GM18907 (cell line): ENCODE measurements around the gene RADX.

ENCODE experiments used
- ATAC-seq: cut with Tn5 transposase; IDR thresholded peaks from one replicate; pipeline ENCODE4 v1.9.1; 2021; ENCODE audit warnings: mild to moderate bottlenecking, moderate library complexity; ENCODE audit not compliant: unreplicated experiment

The RADX gene

DNA sequence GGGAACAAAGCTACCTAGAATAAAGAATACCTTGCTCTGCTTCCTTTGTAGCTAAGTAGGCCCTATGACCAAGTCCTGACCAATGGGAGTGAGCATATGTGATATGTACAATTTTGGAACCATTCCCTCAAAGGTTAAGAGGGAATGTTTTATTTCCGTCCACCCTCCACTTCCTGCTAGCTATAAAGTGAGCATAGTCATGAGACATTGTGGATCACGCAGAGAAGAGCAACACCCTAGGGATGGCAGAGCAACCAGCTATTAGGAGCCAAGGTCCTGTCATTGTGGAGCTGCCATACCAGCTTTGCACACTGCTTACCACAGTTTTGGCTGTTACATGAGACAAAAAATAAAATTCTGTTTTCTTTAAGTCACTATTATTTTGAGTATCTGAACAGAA lies 68.9 kb downstream of the RADX start:
- ATAC-seq: no peak

DNA sequence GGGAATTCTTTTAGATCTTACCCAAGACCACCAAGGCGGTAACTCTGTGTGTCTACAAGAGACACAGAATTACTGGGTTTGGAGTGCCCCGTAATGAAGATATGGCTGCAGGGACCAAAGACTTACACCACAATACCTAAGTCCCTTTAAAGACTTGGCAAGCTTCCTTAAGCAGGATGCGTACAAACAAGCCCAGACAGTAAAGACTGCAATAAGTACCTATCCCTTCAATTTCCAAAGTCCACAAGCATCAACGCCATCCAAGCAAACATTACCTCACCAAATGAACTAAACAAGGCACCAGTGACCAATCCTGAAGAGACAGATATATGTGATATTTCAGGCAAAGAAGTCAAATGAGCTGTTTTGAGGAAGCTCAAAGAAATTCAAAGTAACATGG lies 72.4 kb downstream of the RADX start:
- no peak for ATAC-seq

DNA sequence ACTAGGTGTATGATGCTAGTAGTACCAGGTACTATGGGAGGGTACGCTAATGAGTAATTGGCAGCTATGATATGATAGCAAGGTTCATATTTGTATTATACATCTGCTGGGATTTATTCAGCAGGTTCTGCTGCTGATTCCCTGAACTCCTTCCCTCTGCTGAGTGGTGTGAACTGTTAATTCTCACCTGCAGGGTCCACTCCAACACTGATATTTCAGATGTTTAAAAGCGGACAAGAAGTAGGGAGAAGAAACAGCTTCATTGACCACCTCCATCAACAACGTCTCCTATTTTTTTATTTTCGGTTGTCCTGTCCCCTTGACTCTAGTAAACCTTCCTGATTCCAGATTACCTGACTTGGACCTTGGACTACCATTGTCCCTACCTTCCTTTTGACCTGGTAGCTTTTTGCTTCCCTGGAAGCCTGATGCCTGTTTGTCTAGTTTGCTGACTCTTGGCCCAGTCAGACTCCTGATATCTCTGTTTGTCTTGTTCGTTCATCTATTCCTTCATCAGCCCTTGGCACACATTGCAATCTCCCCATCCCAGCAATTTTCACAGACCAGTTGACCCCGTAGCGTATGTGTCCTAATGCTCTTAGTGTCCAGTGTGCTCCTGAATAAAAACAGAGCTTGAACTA lies 80.8 kb downstream of the RADX start:
- no peak for ATAC-seq

DNA sequence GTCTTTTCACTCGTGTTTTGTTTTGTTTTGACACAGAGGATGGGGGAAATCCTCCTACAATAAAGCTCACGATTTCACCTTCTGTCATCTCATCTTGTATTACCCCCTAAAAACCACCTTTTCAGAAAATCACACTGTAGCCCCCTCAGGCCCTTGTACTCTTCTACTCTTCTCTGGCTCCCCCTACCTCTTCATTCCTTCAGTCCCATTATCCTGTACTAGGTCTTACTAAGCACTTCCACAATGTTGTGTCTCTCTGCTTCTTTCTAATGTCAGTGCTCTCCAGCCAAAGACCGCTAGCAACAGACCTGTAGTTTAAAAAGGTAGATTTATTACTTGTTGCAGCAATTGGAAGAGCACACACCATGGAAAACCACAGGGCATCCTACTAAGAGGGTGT lies 84.7 kb downstream of the RADX start:
- ATAC-seq: no peak

DNA sequence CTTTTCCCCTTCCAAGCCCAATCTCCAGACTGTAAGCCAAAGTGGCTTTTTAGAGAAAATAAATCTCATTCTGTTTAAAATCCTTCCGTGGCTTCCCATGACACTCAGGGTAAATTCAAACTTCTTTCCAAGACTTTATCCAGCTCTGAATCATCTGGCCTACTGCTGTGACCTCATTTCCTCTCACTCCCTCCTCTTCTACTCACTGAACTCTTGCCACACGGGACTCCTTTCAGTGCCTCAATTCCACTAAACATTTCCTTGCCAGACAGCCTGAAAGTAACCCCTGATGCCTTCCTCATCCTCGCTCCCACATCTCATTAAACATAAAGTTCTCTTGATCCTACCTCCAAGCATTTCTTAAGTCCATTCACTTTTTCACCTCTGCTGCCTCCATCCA lies 86.9 kb downstream of the RADX start:
- ATAC-seq: no peak

DNA sequence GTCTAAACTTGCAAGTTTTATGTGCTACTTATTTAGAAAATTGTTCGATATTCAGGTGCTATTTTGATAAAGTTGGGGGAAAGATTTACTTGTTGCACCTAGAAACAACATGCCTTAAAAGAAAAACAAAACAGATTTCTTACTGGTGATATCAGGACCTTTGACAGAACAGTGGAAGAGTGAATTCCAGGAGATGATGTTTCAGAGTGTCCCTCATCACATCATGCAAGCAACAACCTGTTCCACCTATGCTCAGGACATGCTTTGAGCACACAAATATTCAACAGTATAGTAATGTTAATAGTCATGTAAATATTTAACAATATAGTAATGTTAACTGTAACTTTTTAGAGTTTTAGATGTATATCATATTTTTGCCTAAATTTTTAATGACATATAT lies 90.9 kb downstream of the RADX start:
- ATAC-seq: no peak

DNA sequence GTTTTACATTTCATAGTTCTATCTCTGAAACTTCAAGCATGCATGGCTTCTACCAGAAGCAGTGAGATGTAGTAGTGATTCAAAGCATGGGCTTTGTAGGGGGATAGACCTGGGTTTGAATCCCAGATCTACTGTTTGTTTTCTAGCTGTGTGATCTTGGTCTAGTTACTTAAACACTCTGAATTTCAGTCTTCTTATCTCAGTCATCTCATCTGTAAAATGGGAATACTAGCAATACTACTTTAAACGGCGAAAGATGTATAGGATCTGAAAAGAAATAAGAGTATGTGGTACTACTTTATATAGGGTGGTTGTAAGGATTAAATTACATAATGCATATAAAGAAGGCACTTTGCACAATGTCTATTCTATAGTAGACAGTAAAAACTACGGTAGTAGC lies 94.7 kb downstream of the RADX start:
- no peak for ATAC-seq

DNA sequence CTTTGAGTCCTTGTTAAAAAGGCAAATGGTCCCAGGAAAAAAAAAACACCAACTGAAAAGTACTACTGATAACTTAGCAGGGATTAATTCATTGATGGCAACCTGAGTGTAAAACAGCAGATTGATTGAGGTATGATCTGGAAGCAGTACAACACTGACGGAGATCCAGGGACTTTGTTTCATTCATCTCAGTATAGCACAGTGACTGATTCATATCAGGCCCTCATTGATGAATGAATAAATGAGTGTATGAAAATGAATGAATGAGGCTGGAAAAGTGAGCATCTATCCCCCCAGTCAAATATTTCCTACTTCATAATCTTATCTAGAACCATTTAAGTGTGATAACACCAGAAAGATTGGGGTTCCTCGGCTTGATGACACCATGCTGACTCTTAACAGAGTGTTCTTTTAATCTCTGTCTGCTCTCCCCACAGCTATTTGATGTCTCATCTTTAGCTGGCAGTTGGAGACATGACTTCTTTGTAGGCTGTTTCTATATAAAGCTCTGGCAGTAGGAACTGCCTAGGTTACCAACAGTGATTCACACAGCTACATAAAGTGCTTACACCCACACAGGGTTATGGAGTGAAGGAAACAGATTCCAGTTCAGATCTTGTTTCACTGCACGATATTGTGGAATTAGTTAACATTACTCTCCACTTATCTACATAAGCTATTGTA lies 96.1 kb downstream of the RADX start:
- ATAC-seq: no peak

DNA sequence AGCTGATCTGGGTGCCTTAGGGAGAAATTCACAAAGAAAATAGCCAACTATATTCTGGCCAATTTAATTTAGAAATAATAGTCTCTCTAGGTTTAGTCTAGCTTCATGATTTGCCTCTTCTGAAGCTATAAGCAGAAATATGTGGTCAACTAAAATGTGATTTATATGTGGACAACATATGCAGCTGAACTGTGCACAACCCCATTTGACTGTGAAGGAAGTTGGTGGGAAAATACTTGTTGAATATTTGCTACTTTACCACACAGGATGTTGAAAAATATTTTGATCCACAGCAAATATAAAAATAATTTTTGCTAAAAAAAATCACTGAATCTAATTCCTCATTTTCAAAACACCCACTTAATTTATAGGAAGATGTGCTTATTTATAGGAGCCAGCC lies 99.0 kb downstream of the RADX start:
- ATAC-seq: no peak

DNA sequence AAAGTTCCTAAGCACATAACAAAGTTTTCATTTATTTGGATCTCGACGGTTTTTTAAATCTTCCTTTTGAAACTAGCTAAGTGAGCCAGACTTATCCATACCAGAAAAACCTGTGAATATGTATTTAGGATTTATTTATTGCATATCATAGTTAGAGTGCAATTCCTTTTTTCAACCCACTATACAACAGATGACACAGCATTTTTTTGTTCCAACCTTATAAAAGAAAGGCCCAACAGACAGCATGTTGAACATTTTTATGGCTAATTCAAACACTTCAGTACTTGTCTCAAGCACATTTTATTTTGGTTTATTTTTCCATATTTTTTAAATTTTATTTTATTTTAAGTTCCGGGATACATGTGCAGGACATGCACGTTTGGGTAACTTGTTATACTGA lies 99.6 kb downstream of the RADX start:
- ATAC-seq: no peak

DNA sequence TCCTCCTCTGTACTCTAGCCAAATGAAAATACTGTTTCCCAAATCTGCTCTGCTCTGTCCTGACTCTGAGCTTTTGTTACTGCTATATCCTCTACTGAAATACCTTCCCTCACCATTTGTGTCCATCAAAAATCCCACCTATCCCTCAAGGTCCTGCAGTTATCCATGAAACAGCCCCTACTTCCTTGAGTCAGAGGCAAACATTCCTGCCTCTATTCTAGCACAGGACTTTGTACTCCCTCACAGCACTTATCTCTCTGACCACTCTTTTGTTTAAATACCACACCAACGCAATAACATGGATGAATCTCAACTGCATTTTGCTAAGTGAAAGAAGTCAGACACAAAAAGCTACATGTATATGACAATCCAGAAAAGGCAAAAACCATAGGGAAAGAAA lies 104.2 kb downstream of the RADX start:
- no peak for ATAC-seq

DNA sequence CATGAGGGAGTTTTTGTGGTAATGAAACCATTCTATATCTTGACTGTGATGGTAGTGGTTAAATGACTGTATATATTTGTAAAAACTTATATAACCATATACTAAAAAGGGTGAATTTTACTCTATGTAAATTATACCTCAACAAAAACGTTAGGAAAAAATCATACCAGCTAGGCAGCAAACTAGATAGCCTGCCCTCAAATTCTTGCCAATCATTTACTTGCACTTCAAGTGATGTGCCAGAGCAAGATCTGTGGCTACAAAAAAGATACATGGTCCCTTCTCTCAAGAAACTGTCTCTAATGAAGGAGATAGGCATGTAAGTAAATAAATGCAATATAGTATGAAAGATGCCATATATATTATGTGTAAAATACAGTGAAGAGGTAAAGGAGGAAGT lies 104.7 kb downstream of the RADX start:
- no peak for ATAC-seq

DNA sequence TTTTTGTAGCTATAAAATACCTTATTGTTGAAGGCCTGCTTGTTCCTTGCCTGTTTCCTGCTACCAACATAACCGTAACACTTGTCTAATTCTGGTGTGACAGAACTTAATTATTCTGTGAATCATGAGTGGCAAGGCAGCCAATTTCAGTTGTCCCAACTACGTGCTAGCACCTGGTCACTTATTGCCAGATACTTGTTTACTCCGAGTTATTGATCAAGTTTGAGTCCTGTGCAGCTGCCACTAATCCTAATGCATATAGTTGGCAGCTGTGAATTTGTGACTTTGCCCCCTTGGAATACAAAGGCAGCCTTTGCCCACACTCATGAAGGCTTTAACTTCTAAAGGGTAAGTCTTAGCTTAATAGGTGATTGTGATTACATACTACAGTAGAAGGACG lies 106.9 kb downstream of the RADX start:
- no peak for ATAC-seq

DNA sequence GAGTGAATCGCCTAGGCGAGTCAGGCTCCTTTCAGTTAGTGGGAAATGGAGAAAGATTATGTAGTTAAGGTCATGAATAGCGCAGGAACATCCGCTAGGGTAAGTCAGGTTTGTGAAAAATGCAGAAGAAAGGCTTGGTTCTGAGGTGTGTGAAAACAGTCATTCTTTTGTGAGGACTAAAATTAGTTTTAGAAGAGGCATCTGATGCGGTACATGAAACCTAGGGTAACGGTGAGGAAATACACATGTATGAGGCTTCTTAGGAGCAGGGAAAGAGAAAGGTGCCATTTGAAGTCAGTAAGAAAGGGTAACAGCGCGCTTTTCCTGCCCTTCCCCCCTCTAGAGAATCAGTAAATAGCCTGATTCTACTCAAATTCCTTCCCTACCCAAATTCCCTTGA lies 114.2 kb downstream of the RADX start:
- no peak for ATAC-seq

DNA sequence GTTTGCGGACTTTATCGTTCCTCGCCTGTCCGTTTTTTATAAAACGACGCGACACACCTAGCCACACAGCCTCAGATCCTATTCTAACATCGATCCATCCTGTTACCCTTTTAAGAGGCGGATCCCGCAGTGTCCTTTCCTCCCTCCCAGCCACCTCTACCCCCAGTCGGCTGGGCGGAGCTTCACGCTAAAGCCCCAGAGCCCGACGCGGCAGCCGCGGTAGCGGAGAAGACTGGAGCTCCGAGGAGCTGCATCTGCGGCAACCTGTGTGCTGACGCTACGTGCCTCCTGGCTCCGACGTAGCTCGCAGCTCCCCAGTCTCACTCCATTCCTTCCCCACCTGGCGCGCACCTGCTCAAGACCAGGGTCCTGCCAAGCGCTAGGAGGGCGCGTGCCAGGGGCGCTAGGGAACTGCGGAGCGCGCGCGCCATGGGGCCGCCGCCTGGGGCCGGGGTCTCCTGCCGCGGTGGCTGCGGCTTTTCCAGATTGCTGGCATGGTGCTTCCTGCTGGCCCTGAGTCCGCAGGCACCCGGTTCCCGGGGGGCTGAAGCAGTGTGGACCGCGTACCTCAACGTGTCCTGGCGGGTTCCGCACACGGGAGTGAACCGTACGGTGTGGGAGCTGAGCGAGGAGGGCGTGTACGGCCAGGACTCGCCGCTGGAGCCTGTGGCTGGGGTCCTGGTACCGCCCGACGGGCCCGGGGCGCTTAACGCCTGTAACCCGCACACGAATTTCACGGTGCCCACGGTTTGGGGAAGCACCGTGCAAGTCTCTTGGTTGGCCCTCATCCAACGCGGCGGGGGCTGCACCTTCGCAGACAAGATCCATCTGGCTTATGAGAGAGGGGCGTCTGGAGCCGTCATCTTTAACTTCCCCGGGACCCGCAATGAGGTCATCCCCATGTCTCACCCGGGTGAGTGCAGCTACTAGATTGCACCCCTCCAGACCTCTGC lies 115.0 kb downstream of the RADX start, which contains the start of gene RNF128:
TSS of gene RNF128 (plus strand) at position 217 of the 953 bp plus-strand sequence. CDS start at position 430, 213 bp downstream.
- no peak for ATAC-seq

DNA sequence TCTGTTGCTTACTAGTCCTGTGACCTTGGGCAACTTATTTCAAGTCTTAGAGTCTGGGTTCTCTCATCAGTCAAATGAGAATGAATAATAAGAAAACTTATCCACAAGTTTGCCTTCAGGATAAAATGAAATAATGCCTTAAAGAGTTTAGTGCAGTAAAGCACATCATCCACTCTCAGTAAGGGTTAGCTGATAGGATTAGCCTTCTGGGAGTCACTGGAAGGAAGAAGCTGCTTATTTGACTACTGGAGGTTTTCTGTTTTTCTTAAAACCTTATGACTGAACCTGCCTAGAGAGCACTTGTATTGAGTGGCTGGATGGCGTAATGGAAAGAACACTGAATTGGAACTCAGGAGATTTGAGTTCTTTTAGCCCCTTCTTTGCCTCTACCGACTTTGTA lies 116.6 kb downstream of the RADX start:
- no peak for ATAC-seq
